Measurements from ENCODE around the gene C1QTNF5. TPM values are rescaled to one million over a fixed set of nuclear protein-coding genes. Genes with fewer than 3 reads are reported as not detected.

Gene C1QTNF5
- total RNA-seq, 1 experiment from 2014 or later, result 0.11 TPM

DNA sequence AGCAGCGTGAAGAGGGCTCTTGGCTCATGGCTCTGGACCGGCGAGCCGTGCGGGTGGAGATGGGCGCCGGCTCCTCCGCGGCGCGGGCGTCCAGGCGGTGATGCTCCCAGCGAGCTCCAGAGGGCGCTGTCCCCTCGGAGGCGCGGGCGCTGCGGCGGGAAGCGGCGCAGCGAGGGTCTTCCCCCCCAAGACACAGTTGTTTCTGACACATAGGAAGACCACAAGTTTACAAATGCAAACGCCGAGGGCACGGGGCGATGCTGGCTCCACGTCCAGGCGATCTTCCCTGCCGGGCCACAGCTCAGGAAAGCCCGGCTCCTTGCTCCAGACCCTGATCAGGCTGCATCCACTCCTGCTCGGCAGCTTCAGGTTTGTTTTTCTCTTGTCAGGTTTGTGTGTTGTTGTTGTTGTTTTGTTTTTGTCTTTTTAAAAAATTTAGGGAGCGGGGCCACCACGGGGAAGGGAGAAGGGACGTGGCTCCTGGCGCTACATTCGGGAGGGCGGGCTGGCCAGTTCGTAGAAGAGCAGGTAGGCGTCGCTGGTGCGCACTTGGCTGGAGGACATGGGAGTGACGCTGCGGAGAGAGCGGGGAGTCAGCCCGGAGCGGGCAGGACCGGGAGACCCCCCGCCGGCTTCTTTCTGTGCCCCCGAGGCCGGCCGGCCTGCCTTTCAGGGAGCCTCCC is 15.8 kb upstream of the C1QTNF5 start:
- Histone ChIP-seq H3K36me3 (no peaks in the 10 kb centered on the region), H3K27ac (no peak overlapping the region), H3K4me1 (replicated peaks) (peaks cover 3% of the 10 kb centered on the region; the same call in 1 of the 2 replicates), H3K9me3 (replicated peaks) (no peaks in the 10 kb centered on the region), H3K4me3 (peak overlapping the region; percentile 40), H3K27me3 (replicated peaks) (no peaks in the 10 kb centered on the region)
- peak; percentile 56 to 74 for DNase-seq (ENCODE audit: low read depth in 1 of 2, low spot score in 2 of 2)

DNA sequence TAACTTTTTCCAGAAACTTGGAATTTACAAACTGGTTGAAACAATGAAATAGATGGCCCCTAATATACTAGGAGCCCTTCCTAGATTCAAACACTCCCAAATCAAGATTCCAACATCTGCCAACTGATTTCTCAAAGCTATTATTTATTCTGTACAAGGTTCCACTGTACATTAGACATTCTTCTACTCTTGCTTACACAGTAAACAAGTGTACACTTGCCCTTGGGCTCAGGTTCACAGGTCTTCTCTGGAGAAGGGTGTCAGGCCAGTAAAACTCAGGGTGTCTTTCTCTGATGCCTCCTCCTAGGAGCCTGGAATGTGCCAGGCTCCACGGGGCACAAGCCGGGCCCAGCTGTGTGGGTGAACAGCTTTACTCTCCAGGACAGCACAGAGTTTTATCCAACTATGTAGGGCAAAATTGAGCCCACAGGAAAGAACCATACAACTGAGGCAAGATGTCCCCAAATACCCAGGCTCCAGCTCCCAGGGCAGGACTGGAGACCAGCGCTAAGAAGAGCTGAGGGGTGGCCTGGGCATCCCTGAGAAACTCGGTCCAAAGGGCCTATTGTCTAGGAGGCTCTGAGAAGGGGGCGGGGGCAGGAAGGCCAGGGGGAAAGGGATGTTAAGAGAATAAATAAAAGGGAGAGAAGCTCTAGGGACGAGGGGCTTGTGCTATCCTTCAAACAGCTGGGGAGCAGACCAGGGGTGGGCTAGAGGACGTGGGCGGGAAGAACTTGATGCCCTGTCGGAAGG is 14.6 kb upstream of the C1QTNF5 start:
- no peak overlapping the region for H3K4me3 ChIP-seq

DNA sequence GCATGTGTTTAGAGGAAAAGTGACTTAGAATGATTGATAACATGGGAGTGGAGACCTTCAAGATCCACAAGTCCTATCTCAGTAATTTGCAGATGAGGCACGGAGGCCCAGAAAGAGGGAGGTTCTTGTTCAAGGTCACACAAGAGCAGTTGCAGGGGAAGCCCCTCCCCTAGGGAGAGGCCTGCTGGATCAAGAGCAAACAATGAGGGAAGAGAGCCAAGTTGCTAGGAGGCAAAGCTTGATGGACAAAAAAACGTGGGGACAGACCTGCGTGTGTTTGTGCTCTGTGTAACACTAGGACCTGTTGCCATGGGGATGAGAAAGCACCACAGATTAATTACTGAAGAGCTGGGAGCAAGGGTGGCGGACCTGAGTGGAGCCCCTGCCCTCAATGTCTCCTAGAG is 12.2 kb upstream of the C1QTNF5 start:
- Histone ChIP-seq H3K36me3 (no peaks in the 10 kb centered on the region), H3K27ac (no peak overlapping the region), H3K4me3 (no peak overlapping the region), H3K27me3 (replicated peaks) (no peaks in the 10 kb centered on the region), H3K9me3 (replicated peaks) (no peaks in the 10 kb centered on the region), H3K4me1 (replicated peaks) (no peaks in the 10 kb centered on the region)
- no peak for DNase-seq (ENCODE audit: low read depth in 1 of 2, low spot score in 2 of 2)

More for the DNA sequence above, 14.6 kb upstream of the C1QTNF5 start:
- Histone ChIP-seq H3K27ac (no peak overlapping the region), H3K4me1 (replicated peaks) (no peaks in the 10 kb centered on the region), H3K9me3 (replicated peaks) (no peaks in the 10 kb centered on the region), H3K27me3 (replicated peaks) (no peaks in the 10 kb centered on the region), H3K36me3 (no peaks in the 10 kb centered on the region)
- DNase-seq (ENCODE audit: low read depth in 1 of 2, low spot score in 2 of 2), result no peak

DNA sequence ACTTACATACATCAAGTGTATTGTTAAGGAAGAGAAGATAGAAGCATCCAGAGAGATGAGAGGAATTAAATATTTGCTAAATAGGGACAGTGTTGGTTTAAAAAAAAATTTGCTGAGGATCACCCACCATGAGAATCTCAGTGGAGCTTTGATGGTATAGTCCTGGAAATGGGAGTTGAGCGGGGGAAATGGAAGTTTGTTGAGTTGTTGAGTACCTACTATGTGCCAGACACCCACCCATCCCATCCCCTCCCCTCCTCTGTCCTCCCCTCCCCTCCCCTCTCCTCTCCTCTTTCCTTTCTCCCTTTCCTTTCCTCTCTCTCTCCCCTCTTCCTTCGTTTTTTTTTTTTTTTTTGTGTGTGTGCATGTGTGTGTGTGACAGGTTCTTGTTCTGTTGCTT is 10.5 kb upstream of the C1QTNF5 start:
- H3K4me3 ChIP-seq, result no peak overlapping the region
- no peaks in the 10 kb centered on the region for H3K4me1 ChIP-seq (replicated peaks)
- no peaks in the 10 kb centered on the region for H3K9me3 ChIP-seq (replicated peaks)
- H3K27me3 ChIP-seq (replicated peaks), result no peaks in the 10 kb centered on the region
- H3K36me3 ChIP-seq, result no peaks in the 10 kb centered on the region
- no peak overlapping the region for H3K27ac ChIP-seq
- no peak for DNase-seq (ENCODE audit: low read depth in 1 of 2, low spot score in 2 of 2)

DNA sequence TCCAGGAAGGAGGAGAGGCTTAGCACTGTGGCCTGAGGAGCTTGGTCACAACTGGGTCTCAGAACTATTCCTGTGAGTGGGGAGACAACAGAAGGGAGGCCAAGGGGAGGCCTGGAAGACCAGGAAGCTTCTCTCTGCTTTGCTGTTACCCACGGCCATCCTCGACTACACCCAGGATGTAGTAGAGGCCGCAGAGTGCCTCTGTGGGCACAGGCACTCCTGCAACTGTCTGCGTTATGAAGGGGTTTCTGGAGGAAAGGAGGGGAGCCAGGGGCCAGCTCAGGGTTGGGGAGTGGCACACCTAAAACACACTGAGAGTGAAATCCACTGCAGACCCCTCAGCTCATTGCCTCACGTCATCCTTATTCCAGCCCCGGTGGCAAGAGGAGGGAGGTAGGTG is 9.6 kb upstream of the C1QTNF5 start:
- H3K27ac ChIP-seq, result no peak overlapping the region
- no peaks in the 10 kb centered on the region for H3K27me3 ChIP-seq (replicated peaks)
- H3K36me3 ChIP-seq, result no peaks in the 10 kb centered on the region
- no peak for DNase-seq (ENCODE audit: low read depth in 1 of 2, low spot score in 2 of 2)
- H3K4me3 ChIP-seq, result no peak overlapping the region
- H3K9me3 ChIP-seq (replicated peaks), result no peaks in the 10 kb centered on the region
- H3K4me1 ChIP-seq (replicated peaks), result no peaks in the 10 kb centered on the region

DNA sequence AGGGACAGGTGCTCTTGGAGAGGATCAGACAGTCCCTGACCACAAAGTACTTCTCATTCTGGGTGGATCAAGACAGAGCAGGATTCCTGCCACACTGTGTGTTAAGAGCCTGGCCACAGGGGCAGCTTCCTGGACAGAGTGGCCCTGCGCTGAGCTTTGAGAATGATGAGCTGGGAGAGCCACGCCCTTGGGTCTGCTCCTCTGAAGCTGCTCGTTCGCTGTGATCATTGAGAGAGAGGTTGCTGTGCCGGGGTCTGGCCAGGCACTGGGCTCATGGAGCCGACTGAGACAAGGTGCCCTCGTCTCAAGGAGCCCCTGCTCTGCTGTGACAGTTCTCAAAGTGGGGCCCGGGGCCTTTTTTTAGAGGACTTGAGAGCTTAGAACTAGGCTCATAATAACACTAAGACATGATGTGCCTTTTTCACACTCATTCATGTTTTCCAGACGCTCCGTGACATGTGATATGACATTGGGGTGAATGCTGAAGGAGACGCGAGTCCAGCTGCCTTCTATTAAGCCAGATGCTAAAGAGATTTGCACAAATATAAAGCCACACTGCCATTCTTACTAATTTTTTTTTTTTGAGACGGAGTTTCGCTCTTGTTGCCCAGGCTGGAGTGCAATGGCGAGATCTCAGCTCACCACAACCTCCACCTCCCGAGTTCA is 7.4 kb upstream of the C1QTNF5 start:
- no peaks in the 10 kb centered on the region for H3K36me3 ChIP-seq
- no peaks in the 10 kb centered on the region for H3K9me3 ChIP-seq (replicated peaks)
- no peaks in the 10 kb centered on the region for H3K27me3 ChIP-seq (replicated peaks)
- no peak overlapping the region for H3K4me3 ChIP-seq
- H3K4me1 ChIP-seq (replicated peaks), result no peaks in the 10 kb centered on the region
- no peak overlapping the region for H3K27ac ChIP-seq
- DNase-seq (ENCODE audit: low read depth in 1 of 2, low spot score in 2 of 2), result no peak

DNA sequence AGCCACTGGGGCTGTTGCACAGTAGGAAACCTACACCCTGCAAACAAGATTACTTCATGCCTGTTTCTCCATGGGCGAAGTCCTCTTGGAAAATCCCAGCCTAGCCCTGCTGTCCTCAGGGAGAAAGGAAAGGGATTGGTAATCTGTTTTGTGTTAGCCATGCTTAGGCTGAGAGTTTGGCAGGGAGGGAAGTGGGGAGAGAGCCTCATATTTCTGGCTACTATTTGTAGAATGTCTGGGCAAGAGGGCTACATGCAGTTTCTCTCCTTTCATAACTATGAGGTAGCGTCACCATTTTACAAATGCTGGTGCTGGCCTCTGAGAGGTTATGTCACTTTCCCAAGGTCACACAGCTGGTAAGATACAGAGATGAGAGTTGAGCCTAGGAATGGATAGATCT is 6.6 kb upstream of the C1QTNF5 start:
- no peak for DNase-seq (ENCODE audit: low read depth in 1 of 2, low spot score in 2 of 2)
- no peaks in the 10 kb centered on the region for H3K36me3 ChIP-seq
- no peaks in the 10 kb centered on the region for H3K27me3 ChIP-seq (replicated peaks)
- H3K4me3 ChIP-seq, result no peak overlapping the region
- H3K27ac ChIP-seq, result no peak overlapping the region
- H3K4me1 ChIP-seq (replicated peaks), result no peaks in the 10 kb centered on the region
- H3K9me3 ChIP-seq (replicated peaks), result no peaks in the 10 kb centered on the region

DNA sequence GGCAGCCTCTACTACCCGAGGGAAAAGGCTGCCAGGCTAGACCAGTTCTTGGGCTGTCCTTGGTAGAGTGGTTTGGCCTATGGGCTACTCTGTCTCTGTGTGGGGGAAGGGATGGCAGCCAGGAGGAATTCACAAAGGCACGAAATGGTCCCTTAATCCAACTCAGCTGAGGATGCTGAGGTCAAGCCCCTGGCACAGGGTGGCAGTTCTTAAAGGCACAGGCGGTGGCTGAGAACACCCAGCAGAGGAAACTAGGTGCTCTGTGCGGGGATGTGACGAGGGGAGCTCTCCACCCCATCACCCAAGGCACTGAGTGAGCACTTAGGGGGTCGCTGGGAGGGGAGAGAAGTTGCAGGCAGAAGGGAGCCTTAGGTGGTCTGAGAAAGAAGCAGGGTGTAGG is 5.9 kb upstream of the C1QTNF5 start, which contains the start of gene MFRP:
Gene MFRP, minus strand, starts transcription at position 101 of the 400 bp plus-strand sequence. CDS start 192 bp downstream, outside the sequence.
- Histone ChIP-seq H3K4me1 (replicated peaks) (no peaks in the 10 kb centered on the region), H3K9me3 (replicated peaks) (no peaks in the 10 kb centered on the region), H3K27ac (no peak within 1 kb of the TSS), H3K36me3 (no peaks in the 10 kb centered on the region), H3K4me3 (no peak within 1 kb of the TSS), H3K27me3 (replicated peaks) (no peaks in the 10 kb centered on the region)
- DNase-seq (ENCODE audit: low read depth in 1 of 2, low spot score in 2 of 2), result no peak

DNA sequence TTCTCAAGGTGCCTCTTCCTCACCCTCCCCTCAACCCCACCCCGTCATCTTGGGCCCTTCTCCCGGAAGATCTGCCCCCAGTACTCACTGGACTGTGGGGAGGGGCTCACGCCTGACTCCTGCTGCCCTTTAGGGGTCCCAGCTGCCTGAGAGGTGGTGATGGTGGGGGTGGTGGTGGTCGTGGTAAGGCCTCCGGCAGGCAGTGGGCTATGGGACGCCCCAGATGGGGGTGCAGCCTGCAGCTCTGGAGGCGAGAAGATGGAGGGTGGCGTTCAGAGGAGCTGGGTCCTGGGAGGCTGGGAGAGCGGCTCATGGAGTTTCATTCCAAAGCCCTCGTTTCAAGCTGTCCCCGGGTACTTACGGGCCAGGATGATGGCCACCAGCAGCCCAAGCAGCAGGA is 5.0 kb upstream of the C1QTNF5 start:
- Histone ChIP-seq H3K4me1 (replicated peaks) (no peaks in the 10 kb centered on the region), H3K27me3 (replicated peaks) (no peaks in the 10 kb centered on the region), H3K36me3 (no peaks in the 10 kb centered on the region), H3K4me3 (no peak overlapping the region), H3K27ac (no peak overlapping the region), H3K9me3 (replicated peaks) (no peaks in the 10 kb centered on the region)
- DNase-seq (ENCODE audit: low read depth in 1 of 2, low spot score in 2 of 2), result no peak

DNA sequence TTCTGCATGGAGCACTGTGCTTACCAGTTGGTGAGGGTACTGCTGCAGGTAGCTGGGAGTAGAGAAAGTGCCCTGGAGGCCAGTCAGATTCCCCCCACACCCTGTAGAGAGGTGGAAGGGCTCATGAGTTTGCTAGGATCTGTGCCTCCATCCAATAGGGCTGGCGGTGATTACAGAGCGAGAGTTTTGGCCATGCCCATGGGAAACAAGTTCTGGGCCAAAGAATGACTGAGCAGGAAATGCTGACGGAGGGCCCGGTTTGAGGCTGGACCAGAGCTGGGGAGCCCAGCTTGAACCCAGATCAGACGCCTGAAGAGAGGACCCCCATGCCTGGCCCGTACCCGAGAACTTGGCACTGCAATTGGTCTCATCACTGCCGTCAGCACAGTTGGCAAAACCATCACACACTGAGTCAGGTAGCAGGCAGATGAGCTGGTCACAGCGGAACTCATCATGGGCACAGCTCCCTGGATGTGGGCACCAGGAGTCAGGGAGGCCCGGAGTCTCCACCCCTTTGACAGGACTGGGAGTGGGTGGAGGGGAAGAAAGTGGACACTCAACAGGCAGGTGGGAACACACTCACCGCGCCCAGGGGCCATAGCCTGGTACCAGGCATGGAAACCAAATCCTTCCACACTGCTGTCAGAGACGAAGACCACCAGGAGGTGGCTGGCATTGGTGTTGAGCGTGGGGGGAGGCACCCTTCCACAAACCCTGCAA is 3.8 kb upstream of the C1QTNF5 start:
- Histone ChIP-seq H3K9me3 (replicated peaks) (no peaks in the 10 kb centered on the region), H3K27ac (no peak overlapping the region), H3K27me3 (replicated peaks) (no peaks in the 10 kb centered on the region), H3K36me3 (no peaks in the 10 kb centered on the region; the same call in 1 of the 2 replicates), H3K4me3 (no peak overlapping the region), H3K4me1 (replicated peaks) (peaks cover 8% of the 10 kb centered on the region)
- no peak for DNase-seq (ENCODE audit: low read depth in 1 of 2, low spot score in 2 of 2)

DNA sequence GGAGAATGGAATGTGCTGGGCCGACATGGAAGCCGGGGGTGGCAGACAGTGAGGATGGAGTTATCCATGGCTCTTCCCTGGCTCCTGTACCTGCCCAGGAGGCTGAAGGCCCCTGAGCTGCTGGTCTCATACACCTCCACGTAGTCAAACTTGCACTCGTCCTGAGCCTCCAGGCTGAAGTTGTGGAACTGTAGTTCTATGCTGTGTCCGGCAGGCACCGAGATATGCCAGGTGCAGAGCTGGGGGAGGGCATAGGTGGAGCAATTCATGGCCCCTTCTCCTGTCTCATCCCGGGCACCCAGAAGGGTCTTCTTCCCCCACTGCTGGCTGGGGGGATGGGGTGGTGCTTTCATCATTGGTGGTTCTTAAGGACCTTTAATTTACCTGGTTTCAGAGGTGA is 3.0 kb upstream of the C1QTNF5 start:
- Histone ChIP-seq H3K4me3 (no peak overlapping the region), H3K4me1 (replicated peaks) (peaks cover 16% of the 10 kb centered on the region), H3K36me3 (no peaks in the 10 kb centered on the region; the same call in 1 of the 2 replicates), H3K27me3 (replicated peaks) (no peaks in the 10 kb centered on the region), H3K9me3 (replicated peaks) (no peaks in the 10 kb centered on the region), H3K27ac (no peak overlapping the region)
- no peak for DNase-seq (ENCODE audit: low read depth in 1 of 2, low spot score in 2 of 2)

DNA sequence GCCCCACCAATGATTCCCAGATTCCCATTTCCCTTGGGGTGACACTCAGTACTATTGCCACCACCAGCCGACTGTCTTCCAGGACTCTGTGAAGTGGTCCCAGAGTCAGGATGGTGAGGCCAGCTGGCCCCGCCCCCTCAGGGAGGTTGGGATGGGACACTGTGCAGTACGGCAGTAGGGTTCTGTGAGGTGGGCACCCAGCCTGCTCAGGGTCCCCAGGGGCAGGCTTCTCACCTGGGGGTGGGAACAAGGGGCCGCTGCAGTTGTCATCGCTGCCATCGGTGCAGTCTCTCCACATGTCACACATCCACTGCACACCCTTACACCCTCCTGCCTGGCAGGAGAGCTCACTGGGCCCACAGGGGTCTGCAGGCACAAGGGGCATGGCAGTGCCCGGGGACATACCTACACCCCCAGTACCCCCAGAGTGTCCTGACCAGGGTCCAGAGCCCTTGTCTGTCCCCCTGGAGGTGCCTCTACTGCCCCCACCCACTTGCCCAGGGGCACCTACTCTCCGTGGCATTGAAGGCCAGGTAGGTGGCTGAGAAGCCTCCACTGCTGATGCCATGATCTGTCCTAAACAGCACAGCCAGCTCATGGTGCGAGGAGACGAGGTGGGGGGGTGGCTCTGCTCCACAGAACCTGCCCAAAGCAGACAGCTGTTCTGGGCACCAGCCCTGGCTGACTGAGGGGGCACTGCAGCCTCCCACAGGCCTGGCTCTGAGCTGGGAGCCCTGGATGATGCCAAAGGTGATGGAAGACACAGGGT is 1.9 kb upstream of the C1QTNF5 start:
- no peaks in the 10 kb centered on the region for H3K9me3 ChIP-seq (replicated peaks)
- H3K27me3 ChIP-seq (replicated peaks), result no peaks in the 10 kb centered on the region
- H3K27ac ChIP-seq, result no peak overlapping the region
- no peaks in the 10 kb centered on the region; the same call in 1 of the 2 replicates for H3K36me3 ChIP-seq
- H3K4me1 ChIP-seq (replicated peaks), result peaks cover 23% of the 10 kb centered on the region
- H3K4me3 ChIP-seq, result no peak overlapping the region
- DNase-seq (ENCODE audit: low read depth in 1 of 2, low spot score in 2 of 2), result no peak

DNA sequence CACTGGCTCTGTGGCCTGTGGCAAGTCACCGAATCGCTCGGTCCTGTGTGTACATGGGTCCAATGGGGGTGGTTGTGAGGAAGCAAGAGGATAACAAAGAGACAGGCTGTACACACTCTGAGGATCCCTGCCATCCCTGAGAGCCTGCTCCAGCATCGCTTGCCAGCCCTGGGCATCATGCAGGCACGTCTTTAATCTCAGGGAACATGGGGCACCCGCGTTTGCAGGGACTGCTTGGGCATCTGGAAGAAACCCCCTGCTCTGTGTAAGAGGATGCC is 1.3 kb upstream of the C1QTNF5 start:
- H3K27ac ChIP-seq, result no peak overlapping the region
- peaks cover 3% of the 10 kb centered on the region for H3K36me3 ChIP-seq
- DNase-seq (ENCODE audit: low read depth in 1 of 2, low spot score in 2 of 2), result no peak

More for the DNA sequence above, 1.3 kb upstream of the C1QTNF5 start:
- no peaks in the 10 kb centered on the region for H3K27me3 ChIP-seq (replicated peaks)
- peaks cover 29% of the 10 kb centered on the region for H3K4me1 ChIP-seq (replicated peaks)
- no peak overlapping the region for H3K4me3 ChIP-seq
- no peaks in the 10 kb centered on the region for H3K9me3 ChIP-seq (replicated peaks)
